K562 (cell line): ENCODE results near the gene ASPDH. TPM values are rescaled to one million over a fixed set of nuclear protein-coding genes. Genes with fewer than 3 reads are reported as not detected.

Experiments used
- ATAC-seq: fragments of 200-7000 bp; cut with Tn5 transposase; 3 replicates; pipeline ENCODE4 v1.9.1; 2020; ENCODE audit warnings: moderate library complexity
- BruUV-seq: library from RNA; stranded (reverse); fragments of 400-500 nt; replicated peaks from 2 replicates; lab custom pipeline; 2021; lab: Mats Ljungman, UMichigan
- CTCF ChIA-PET: fragments of 300-600 bp; formaldehyde crosslinking; extraction: SDS; loops from one replicate; lab custom pipeline; 2021; ENCODE audit warnings: low intra/inter-chr PET ratio; lab: Yijun Ruan, JAX
- POLR2A ChIA-PET: fragments of 300-600, 350-650 bp; sonication (Branson Sonifier 250); formaldehyde crosslinking; extraction: SDS; loops from one replicate; lab custom pipeline; 2021; ENCODE audit warnings: antibody characterized with exemption, inconsistent platforms; lab: Yijun Ruan, JAX
- DNase-seq, 4 experiments: peaks; one replicate each; pipeline versions ENCODE4 v3.0.0 to v3.0.0-alpha.2; 2011 to 2018; ENCODE audit warnings: low spot score in 3 of 4, mixed read lengths in 3 of 4; ENCODE audit errors: extremely low read depth in 1 of 4
- FAIRE-seq: peaks from 2 replicates; lab custom pipeline; 2011; peaks lifted over from hg19 to GRCh38; lab: Jason Lieb, UNC
- H2AFZ ChIP-seq: 2 replicates; pipeline ENCODE4 v1.6.0; 2011; ENCODE audit warnings: low read depth, low read length, control low read depth, inconsistent platforms
- H3K27ac ChIP-seq: fragments of 200-600 bp; 3 replicates; pipeline ENCODE4 v1.8.0; 2011; ENCODE audit warnings: low read depth, mild to moderate bottlenecking, control low read depth, inconsistent platforms, low read length, moderate library complexity, mixed read lengths; ENCODE audit errors: extremely low read depth
- H3K27me3 ChIP-seq, 2 experiments: fragments of 300-600 bp in 1 of 2; 2 replicates in 1 of 2; 3 replicates in 1 of 2; pipeline versions ENCODE4 v1.6.0 to v1.8.0; 2011; ENCODE audit warnings: inconsistent platforms in 2 of 2, low read length in 2 of 2, mild to moderate bottlenecking in 1 of 2, mixed read lengths in 1 of 2, moderate library complexity in 1 of 2; ENCODE audit not compliant: control insufficient read depth in 2 of 2, insufficient read depth in 2 of 2
- H3K36me3 ChIP-seq: fragments of 300-600 bp; 3 replicates; pipeline ENCODE4 v1.8.0; 2011; ENCODE audit warnings: mild to moderate bottlenecking, low read length, inconsistent platforms; ENCODE audit not compliant: control insufficient read depth, insufficient read depth
- H3K4me1 ChIP-seq, 2 experiments: fragments of 200-600 bp in 1 of 2; replicated peaks in 1 of 2; 2 replicates in 1 of 2; 3 replicates in 1 of 2; pipeline versions ENCODE4 v1.5.1 to v1.8.0; 2011; ENCODE audit warnings: inconsistent platforms in 2 of 2, low read length in 2 of 2, mild to moderate bottlenecking in 1 of 2, mixed read lengths in 1 of 2, moderate library complexity in 1 of 2; ENCODE audit not compliant: control insufficient read depth in 2 of 2, insufficient read depth in 2 of 2
- H3K4me2 ChIP-seq: 2 replicates; pipeline ENCODE4 v1.6.1; 2011; ENCODE audit warnings: low read length, control low read depth, inconsistent platforms, mixed read lengths; ENCODE audit not compliant: insufficient read depth
- H3K4me3 ChIP-seq: fragments of 200-600 bp; sonication (generic), shearing (Covaris generic); 2 replicates; pipeline ENCODE4 v1.5.1; 2016; ENCODE audit warnings: control low read depth, inconsistent platforms
- H3K79me2 ChIP-seq: fragments of 200-600 bp; 3 replicates; pipeline ENCODE4 v1.8.0; 2011; ENCODE audit warnings: low read length, inconsistent platforms; ENCODE audit not compliant: control insufficient read depth, insufficient read depth
- H3K9ac ChIP-seq, 2 experiments: 2 replicates each; pipeline versions ENCODE4 v1.6.0 to v1.6.1; 2011; ENCODE audit warnings: low read depth in 2 of 2, low read length in 2 of 2, control low read depth in 1 of 2, inconsistent platforms in 1 of 2, mild to moderate bottlenecking in 1 of 2, mixed read lengths in 1 of 2; ENCODE audit not compliant: insufficient read depth in 1 of 2
- H3K9me1 ChIP-seq: one replicate; pipeline ENCODE4 v1.6.0; 2011; ENCODE audit warnings: inconsistent platforms, mild to moderate bottlenecking, low read length, moderate library complexity; ENCODE audit not compliant: control insufficient read depth, insufficient read depth
- H3K9me3 ChIP-seq: replicated peaks from 2 replicates; pipeline ENCODE4 v1.5.1; 2011; ENCODE audit warnings: low read depth, low read length, inconsistent platforms; ENCODE audit not compliant: control insufficient read depth, insufficient read depth
- H4K20me1 ChIP-seq: replicated peaks from 2 replicates; pipeline ENCODE4 v1.6.1; 2011; ENCODE audit warnings: low read length, inconsistent platforms, mixed read lengths; ENCODE audit not compliant: control insufficient read depth, insufficient read depth
- MEF2D ChIP-seq: conservative IDR thresholded peaks from 2 replicates; pipeline ENCODE4 v1.6.1; 2016; ENCODE audit warnings: low read depth, missing genetic modification characterization, missing compliant biosample characterization
- ZNF431 ChIP-seq: sonication (generic); formaldehyde crosslinking; IDR thresholded peaks from 2 replicates; pipeline ENCODE4 v1.8.0; 2022; ENCODE audit warnings: mild to moderate bottlenecking, missing genetic modification reagents
- WGBS: fragments of 100-300 bp; shearing (Covaris generic); methylation state at CpG from one replicate; pipeline ENCODE4 v1.1.6; 2016; ENCODE audit warnings: low coverage, mixed read lengths; ENCODE audit not compliant: insufficient coverage; ENCODE audit errors: missing lambda C conversion rate; 5-methylcytosine and 5-hydroxymethylcytosine counted together
- in situ Hi-C: fragments of 300-500 bp; cut with MboI; formaldehyde crosslinking; loops from 4 replicates; pipeline ENCODE4 v1.15.0; 2018; ENCODE audit warnings: inconsistent platforms, mixed read lengths
- intact Hi-C: fragments of 100-400 bp; cut with micrococcal nuclease; formaldehyde crosslinking; loops from 2 replicates; pipeline ENCODE4 v1.14.2; 2022
- polyA plus RNA-seq, 8 experiments: library from polyadenylated mRNA; depleted of rRNA in 4 of 8; stranded (reverse) in 5 of 8; unstranded in 3 of 8; fragments of >200 nt; fragmentation: Nextera tagmentation in 2 of 8; fragmentation: Illumina TruSeq in 1 of 8; extraction: Ambion mirVana in 2 of 8; extraction: Trizol in 1 of 8; gene quantifications; 2 replicates each; pipeline versions ENCODE4 v1.2.1 to v1.2.3, GENCODE V29; 2011 to 2014; ENCODE audit warnings: inconsistent platforms in 1 of 8, missing spikeins in 1 of 8
- total RNA-seq, 7 experiments: library from RNA; depleted of rRNA in 6 of 7; stranded (reverse); fragments of >200 nt in 6 of 7; fragmentation: Illumina TruSeq in 2 of 7; extraction: Trizol in 2 of 7; gene quantifications; 2 replicates each; pipeline versions ENCODE4 v1.2.1 to v1.2.3, GENCODE V29; 2011 to 2021; ENCODE audit warnings: low replicate concordance in 1 of 7
- TF ChIP-seq, protein P1 (sequence below): sonication (generic); formaldehyde crosslinking; IDR thresholded peaks from 2 replicates; pipeline ENCODE4 v1.8.1; 2022; ENCODE audit warnings: missing genetic modification reagents

ASPDH gene
- total and polyA plus RNA-seq, 9 of the 15 experiments (the other 6 are each of a cell fraction or from before 2014, with no cell fraction given) = not detected

DNA sequence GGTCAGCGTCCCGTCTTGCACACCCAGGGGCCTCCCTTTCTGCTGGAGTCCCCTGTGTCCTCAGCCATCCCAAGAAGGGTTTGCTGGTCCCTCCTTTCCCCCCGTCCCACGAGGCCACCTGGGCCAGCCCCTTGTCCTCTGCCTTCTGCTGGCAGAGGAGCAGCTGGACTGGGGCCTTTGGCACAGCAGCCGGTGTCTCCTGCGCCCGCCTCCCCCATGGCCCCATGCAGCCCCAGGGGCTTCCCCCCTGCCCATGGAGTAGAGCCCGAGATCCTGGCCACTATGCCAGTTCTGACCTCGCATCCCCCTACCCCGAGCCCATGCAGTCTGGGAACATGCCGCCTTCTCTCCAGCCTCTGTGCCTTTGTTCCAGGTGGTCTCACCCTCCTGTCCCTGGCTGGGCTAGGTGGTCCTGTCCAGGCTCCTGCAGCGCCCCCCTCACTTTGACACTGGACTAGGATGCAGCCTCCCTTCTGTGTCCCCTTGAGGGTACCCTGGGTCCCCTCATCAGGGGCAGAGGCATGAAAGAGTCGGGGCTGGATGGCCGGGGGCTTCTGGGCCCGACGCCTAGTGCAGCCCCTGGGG lies 31.4 kb downstream of the ASPDH start (continued):
- TF ChIP-seq, protein P1, sequence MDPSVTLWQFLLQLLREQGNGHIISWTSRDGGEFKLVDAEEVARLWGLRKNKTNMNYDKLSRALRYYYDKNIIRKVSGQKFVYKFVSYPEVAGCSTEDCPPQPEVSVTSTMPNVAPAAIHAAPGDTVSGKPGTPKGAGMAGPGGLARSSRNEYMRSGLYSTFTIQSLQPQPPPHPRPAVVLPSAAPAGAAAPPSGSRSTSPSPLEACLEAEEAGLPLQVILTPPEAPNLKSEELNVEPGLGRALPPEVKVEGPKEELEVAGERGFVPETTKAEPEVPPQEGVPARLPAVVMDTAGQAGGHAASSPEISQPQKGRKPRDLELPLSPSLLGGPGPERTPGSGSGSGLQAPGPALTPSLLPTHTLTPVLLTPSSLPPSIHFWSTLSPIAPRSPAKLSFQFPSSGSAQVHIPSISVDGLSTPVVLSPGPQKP (CRISPR knock-in tag) = no peak
- TF ChIP-seq ZNF431 (CRISPR knock-in tag) = no peak
- TF ChIP-seq, all 486 proteins: peak for 0

DNA sequence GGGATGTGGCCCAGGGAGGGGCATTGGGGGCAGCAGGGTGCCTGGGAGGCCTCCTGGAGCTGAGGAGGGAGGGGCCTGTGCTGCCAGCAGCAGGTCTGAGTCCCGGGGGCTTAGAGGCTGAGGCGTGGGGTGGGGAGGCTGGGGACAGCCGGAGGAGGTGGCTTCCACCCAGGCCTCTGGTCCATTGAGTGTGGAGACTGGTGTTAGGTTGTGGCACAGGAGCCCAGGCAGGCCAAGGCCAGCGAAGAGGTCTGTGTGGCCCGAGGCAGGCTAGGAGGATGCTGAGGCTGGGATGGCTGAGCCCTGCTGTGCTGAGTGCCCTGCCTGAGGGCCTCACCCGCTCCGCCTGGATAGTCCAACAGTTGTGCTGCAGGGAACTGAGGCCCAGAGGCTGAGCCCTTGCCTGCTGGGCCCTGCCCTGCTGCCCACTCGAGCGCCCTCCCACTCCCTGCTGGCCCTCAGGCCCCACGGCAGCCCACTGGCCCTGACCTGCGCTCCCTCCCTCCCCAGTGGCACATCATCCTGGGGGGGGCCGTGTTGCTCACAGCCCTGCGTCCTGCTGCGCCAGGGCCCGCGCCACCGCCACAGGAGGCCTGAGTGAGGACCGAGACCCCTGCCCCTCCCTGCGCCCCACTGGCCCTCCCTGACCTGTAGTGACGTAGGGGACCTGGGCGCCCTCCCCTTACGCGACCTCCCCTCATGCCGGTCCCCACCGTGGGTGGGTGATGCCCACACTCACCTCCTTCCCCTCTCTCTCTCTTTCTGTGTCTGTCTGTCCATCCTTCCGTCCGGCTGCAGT lies 32.2 kb downstream of the ASPDH start:
- no peak overlapping the region for H3K27ac ChIP-seq
- intact Hi-C loops (no loop called here), in situ Hi-C loops (no loop called here)
- H3K9ac ChIP-seq = 0 out of 4 replicates have a peak overlapping the region, but pooled peaks of 1 of the 2 experiments have one; percentile 5
- TF ChIP-seq MEF2D (tag) = no peak
- H3K4me2 ChIP-seq = no peak overlapping the region
- H3K79me2 ChIP-seq = peaks cover 25% of the 10 kb centered on the region
- FAIRE-seq (no peak), DNase-seq (no peak), ATAC-seq (no peak)
- no peaks in the 10 kb centered on the region; a peak in 1 of 5 replicates for H3K27me3 ChIP-seq
- 64% methylated on average over 18 of the region's 27 CpGs for whole genome bisulfite sequencing
- peaks cover 6% of the 10 kb centered on the region for H3K9me3 ChIP-seq
- peaks cover 53% of the 10 kb centered on the region; the same call in 2 of the 3 replicates for H3K36me3 ChIP-seq
- peaks cover 7% of the 10 kb centered on the region; the same call in 1 of the 2 replicates for H4K20me1 ChIP-seq
- no peak overlapping the region for H3K4me3 ChIP-seq
- CTCF ChIA-PET = no interaction called here
- peaks cover 5 to 42% of the 10 kb centered on the region in 2 experiments; a peak in 4 of 5 replicates for H3K4me1 ChIP-seq
- no peaks in the 10 kb centered on the region for H3K9me1 ChIP-seq
- POLR2A ChIA-PET = no interaction called here
- no peak overlapping the region for H2AFZ ChIP-seq
- BruUV-seq = no TSS peak
